Omental fat pad (tissue), 4 donors: ENCODE results near the gene ZCCHC17. TPM values are rescaled to one million over a fixed set of nuclear protein-coding genes. Genes with fewer than 3 reads are reported as not detected.
"Not testable (repeated sequence)": the region's sequence is repeated elsewhere in the genome, so short reads cannot be mapped to it uniquely, and the experiment has no call there.

Source experiments
- ATAC-seq: fragments of 150-250 bp; one replicate; pipeline ENCODE4 v1.9.1; 2016; ENCODE audit warnings: mild to moderate bottlenecking, moderate library complexity; ENCODE audit not compliant: low FRiP score
- DNase-seq: peaks from one replicate; pipeline ENCODE4 v3.0.0-alpha.2; 2019; ENCODE audit warnings: low spot score
- total RNA-seq, 4 donors: library from RNA; depleted of rRNA; stranded (reverse); fragments of >200 nt; gene quantifications; one replicate each; pipeline ENCODE4 v1.1.0, GENCODE V29; 2016
- TF ChIP-seq, protein P1 (sequence below), 3 donors: fragments of 450-650 bp; IDR thresholded peaks; one replicate each; pipeline ENCODE4 v1.5.1; 2016 to 2017; ENCODE audit warnings: antibody characterized with exemption in 3 of 3, mild to moderate bottlenecking in 3 of 3, moderate library complexity in 2 of 3

ZCCHC17 gene
- total RNA-seq, 4 donors from 2014 or later = 18.3 to 22.5 (median 18.8) TPM

DNA sequence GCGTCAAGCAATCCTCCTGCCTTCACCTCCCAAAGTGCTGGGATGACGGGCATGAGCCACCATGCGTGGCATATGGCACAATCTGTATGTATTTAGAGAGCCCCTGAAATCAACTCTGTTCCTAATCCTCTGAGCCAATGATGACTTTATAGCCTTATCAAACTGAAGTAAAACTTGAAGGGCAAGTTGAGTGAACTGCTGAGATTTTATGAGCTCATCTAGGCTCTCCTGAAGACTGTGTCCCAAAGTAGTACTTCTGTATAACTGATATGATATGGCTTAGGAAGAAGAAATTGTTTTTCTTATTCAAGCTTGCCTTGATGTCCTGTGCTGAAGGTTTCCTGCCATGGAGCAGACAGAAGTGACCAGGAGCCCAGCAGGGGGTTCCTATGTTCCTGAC is 33.4 kb upstream of the ZCCHC17 start:
- TF ChIP-seq, protein P1, sequence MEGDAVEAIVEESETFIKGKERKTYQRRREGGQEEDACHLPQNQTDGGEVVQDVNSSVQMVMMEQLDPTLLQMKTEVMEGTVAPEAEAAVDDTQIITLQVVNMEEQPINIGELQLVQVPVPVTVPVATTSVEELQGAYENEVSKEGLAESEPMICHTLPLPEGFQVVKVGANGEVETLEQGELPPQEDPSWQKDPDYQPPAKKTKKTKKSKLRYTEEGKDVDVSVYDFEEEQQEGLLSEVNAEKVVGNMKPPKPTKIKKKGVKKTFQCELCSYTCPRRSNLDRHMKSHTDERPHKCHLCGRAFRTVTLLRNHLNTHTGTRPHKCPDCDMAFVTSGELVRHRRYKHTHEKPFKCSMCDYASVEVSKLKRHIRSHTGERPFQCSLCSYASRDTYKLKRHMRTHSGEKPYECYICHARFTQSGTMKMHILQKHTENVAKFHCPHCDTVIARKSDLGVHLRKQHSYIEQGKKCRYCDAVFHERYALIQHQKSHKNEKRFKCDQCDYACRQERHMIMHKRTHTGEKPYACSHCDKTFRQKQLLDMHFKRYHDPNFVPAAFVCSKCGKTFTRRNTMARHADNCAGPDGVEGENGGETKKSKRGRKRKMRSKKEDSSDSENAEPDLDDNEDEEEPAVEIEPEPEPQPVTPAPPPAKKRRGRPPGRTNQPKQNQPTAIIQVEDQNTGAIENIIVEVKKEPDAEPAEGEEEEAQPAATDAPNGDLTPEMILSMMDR (IDR thresholded peaks at IDR 0.05) = no peak
- ATAC-seq (no peak), DNase-seq (no peak)

DNA sequence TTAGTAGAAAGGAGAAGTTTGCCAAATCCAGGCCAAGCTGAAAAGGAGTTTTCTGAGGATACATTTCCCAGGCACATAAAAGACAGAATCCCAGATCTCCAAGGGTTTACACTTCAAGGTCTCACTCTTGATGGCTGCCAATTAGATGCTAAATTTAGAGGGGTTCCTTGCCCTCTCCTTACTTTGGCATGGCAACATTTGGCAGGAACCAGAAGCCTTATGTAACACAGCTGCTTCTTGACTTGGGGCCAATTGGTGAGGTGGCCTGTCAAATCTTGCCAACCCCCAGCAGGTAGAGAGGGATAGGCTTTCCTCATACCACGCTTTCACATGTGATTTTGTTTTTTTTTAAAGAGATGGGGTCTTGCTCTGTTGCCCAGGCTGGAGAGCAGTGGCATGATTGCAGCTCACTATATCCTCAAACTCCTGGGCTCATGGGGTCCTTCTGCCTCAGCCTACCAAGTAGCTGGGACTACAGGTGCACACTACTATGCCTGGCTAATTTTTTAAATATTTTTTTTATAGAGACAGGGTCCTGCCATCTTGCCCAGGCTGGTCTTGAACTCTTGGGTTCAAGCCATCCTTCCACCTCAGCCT is 31.9 kb upstream of the ZCCHC17 start:
- no peak for ATAC-seq
- DNase-seq = no peak
- TF ChIP-seq, protein P1 (IDR thresholded peaks at IDR 0.05) = no peak

DNA sequence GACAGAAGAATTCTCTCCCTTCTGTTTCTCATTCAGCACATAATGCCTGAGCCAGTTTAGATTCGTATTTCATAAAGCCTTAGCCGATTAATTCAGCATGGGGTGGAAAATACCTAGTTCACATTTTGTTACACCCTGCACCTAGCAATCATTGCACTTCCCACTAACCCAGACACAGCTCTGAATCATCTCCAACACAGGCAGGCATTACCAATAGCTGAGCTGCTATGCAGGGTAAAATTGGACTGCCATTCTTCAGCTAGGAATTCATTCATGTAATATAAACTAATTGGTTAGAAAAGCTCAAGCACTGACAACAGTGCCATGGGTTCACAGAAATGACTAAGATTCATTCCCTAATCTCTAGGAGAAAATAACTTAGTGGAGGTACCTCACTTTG is 30.3 kb upstream of the ZCCHC17 start:
- ATAC-seq = no peak
- TF ChIP-seq, protein P1 (IDR thresholded peaks at IDR 0.05) = no peak

DNA sequence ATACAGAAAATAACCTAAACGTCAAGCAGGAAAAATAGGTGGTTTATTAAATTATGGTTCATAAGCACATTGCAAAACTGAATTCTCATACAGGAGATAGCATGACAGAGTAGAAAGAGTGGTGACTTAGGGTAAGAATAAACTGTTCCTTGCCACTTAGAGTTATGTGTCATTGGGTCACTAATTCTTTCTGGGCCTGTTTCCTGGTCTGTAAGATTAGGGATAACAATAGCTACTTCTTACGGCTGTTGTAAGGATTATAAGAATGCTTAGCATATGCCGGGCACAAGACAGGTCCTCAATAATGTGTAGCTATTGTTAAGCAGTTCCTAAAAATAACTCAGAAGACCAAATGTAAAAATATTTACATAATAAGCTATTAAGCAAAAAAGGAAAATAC is 24.5 kb upstream of the ZCCHC17 start:
- TF ChIP-seq, protein P1 (IDR thresholded peaks at IDR 0.05) = no peak
- no peak for DNase-seq
- no peak for ATAC-seq

More for the DNA sequence above, 30.3 kb upstream of the ZCCHC17 start:
- no peak for DNase-seq

DNA sequence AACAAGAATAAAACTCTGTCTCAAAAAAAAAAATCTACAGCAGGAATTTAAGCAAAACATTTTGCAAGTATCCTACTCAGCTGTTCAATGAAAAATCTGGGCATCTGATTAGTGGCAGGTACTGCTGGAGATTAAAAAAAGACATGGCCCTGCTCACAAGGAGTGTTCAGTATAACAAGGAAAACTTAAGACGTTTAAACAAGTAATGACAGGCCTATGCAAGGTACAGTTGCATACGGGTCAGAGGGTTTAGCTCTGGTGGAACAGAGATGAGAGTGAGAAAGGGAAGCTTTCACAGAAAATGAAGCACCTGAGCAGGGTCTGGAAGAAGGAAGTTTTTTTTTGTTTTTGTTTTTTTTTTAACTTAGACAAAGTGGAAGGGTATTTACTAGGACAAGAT is 23.2 kb upstream of the ZCCHC17 start:
- DNase-seq = no peak
- no peak for ATAC-seq
- TF ChIP-seq, protein P1 (IDR thresholded peaks at IDR 0.05) = no peak

DNA sequence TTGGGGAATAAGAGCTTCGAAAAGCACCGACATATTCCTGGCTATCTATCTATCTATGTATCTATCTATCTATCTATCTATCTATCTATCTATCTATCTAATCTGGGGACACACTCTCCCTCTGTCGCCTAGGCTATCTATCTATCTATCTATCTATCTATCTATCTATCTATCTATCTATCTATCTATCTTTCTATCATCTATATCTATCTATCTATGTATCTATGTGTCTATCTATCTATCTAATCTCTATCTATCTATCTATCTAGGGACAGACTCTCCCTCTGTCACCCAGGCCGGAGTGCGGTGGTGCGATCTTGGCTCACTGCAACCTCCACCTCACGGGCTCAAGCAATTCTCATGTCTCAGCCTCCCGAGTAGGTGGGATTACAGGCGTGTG is 14.4 kb upstream of the ZCCHC17 start:
- not testable (repeated sequence) for DNase-seq, ATAC-seq

DNA sequence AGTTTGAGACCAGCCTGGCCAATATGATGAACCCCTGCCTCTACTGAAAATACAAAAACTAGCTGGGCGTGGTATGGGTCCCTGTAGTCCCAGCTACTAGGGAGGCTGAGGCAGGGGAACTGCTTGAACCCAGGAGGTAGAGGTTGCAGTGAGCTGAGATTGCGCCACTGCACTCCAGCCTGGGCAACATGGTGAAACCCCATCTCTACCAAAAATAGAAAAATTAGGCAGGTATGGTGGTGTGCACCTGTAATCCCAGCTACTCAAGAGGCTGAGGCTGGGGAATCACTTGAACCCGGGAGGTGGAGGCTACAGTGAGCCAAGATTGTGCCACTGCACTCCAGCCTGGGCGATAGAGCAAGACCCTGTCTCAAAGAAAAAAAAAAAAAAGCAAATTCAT is 9.0 kb upstream of the ZCCHC17 start:
- DNase-seq, ATAC-seq: not testable (repeated sequence)

DNA sequence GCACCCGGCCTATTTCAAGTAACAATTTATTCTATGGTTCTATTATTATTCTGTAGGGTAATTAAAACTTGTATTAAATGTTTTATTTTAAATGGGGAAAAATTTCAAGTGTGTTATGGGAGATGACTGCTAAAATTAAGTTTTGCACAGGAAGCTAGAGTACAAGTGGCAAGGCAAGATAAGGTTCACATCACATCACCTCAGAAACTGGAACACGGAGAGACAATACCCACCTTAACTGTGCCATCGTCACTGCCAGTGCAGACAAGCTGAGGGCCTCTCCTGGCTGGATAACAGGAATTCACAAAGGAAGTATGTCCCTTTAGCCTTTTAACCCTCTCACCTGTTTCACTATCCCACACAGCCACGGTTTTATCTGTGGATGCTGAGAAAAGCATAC is 7.8 kb upstream of the ZCCHC17 start:
- TF ChIP-seq, protein P1 (IDR thresholded peaks at IDR 0.05) = no peak
- ATAC-seq (no peak), DNase-seq (no peak)
